Naive thymus-derived CD8-positive, alpha-beta T cell (primary cell): ENCODE results near the gene ANKRD2. TPM values are rescaled to one million over a fixed set of nuclear protein-coding genes. Genes with fewer than 3 reads are reported as not detected.
A peak's percentile ranks its signal among the peaks of the same experiment; 100 is the strongest.
"Not testable (repeated sequence)": the region's sequence is repeated elsewhere in the genome, so short reads cannot be mapped to it uniquely, and the experiment has no call there.

Experiments used
- ATAC-seq, 2 donors: fragments of 150-1000 bp; cut with Tn5 transposase in 1 of 2; sonication (Bioruptor Pico), chemical (Tn5 transposase) in 1 of 2; 1 replicate in 1 of 2; 2 replicates in 1 of 2; pipeline ENCODE4 v1.10.0; 2021; ENCODE audit warnings: mild to moderate bottlenecking in 2 of 2, moderate library complexity in 2 of 2
- POLR2A ChIA-PET: fragments of 350-600 bp; sonication (Branson Sonifier 250); formaldehyde crosslinking; loops from one replicate; lab custom pipeline; 2021; ENCODE audit warnings: antibody characterized with exemption; lab: Charles Lee
- DNase-seq, 10 donors: peaks; one replicate each; pipeline versions ENCODE4 v3.0.0 to v3.0.0-alpha.2; 2020 to 2022
- H3K27ac Mint-ChIP-seq, 10 donors: one replicate each; pipeline ENCODE4 v1.8.0; 2020 to 2022; ENCODE audit warnings: mild to moderate bottlenecking in 10 of 10, mixed read lengths in 10 of 10, moderate library complexity in 4 of 10, inconsistent platforms in 1 of 10
- H3K27me3 Mint-ChIP-seq, 5 donors: one replicate each; pipeline ENCODE4 v1.8.0; 2021 to 2022; ENCODE audit warnings: mixed read lengths in 5 of 5
- H3K36me3 Mint-ChIP-seq, 3 donors: one replicate each; pipeline ENCODE4 v1.8.0; 2020 to 2022; ENCODE audit warnings: mixed read lengths in 3 of 3, mild to moderate bottlenecking in 2 of 3, inconsistent platforms in 1 of 3
- H3K4me1 Mint-ChIP-seq, 4 donors: one replicate each; pipeline ENCODE4 v1.8.0; 2021 to 2022; ENCODE audit warnings: mixed read lengths in 4 of 4
- H3K4me3 Mint-ChIP-seq, 10 donors: one replicate each; pipeline ENCODE4 v1.8.0; 2020 to 2022; ENCODE audit warnings: mild to moderate bottlenecking in 10 of 10, mixed read lengths in 10 of 10, moderate library complexity in 6 of 10, inconsistent platforms in 1 of 10
- H3K9me3 Mint-ChIP-seq, 9 donors: one replicate each; pipeline ENCODE4 v1.8.0; 2020 to 2022; ENCODE audit warnings: mixed read lengths in 9 of 9, mild to moderate bottlenecking in 3 of 9, inconsistent platforms in 1 of 9, moderate library complexity in 1 of 9
- polyA plus RNA-seq, 3 donors: library from polyadenylated mRNA; unstranded; fragments of 300-500 nt; fragmentation: Illumina TruSeq; gene quantifications; one replicate each; pipeline ENCODE4 v1.2.3, GENCODE V29; 2021
- total RNA-seq, 8 experiments: library from RNA in 2 of 8; stranded (reverse) in 2 of 8; gene quantifications; one replicate each; pipeline ENCODE4 v1.2.3 and lab custom pipeline; 2021 to 2026

Gene ANKRD2
- not detected for total RNA-seq
- polyA plus RNA-seq: not detected
- 0 to 0.49 (median 0.08) reads per million in 6 experiments for total RNA-seq (lab: John Stamatoyannopoulos, UW)

- Mint-ChIP-seq H3K36me3 (peaks cover 0 to 4% (median 0%) of the 10 kb centered on the region in 3 donors), H3K27me3 (no peaks in the 10 kb centered on the region), H3K9me3 (no peaks in the 10 kb centered on the region), H3K4me1 (peaks cover 0 to 2% (median 0%) of the 10 kb centered on the region in 4 donors), H3K27ac (no peak within 1 kb of the TSS), H3K4me3 (no peak within 1 kb of the TSS)
- peak in 9 of 10 donors; percentile 9 to 71 (median 35) for DNase-seq
- POLR2A ChIA-PET: interaction anchor here (0.9 kb wide), 1 partner anchor 151 kb away, joined by 3 read pairs; no protein-coding TSS in a partner anchor
- peak; percentile 66 to 72 for ATAC-seq
These were observed at the start of gene ANKRD2 for GRCh38 chr10:97572214-97572989. Gene ANKRD2, plus strand, starts transcription at chr10:97572779. Its CDS starts 10 bp downstream, at chr10:97572789.

GRCh38 chr10:97522937-97523336 is 49.6 kb upstream of the ANKRD2 start:
- Mint-ChIP-seq H3K4me3 (no peak overlapping the region), H3K27ac (no peak overlapping the region), H3K4me1 (no peaks in the 10 kb centered on the region), H3K27me3 (peaks cover 2 to 8% (median 3%) of the 10 kb centered on the region in 5 donors), H3K9me3 (no peaks in the 10 kb centered on the region), H3K36me3 (no peaks in the 10 kb centered on the region)
- ATAC-seq: no peak
- no peak for DNase-seq
- POLR2A ChIA-PET: no interaction called here

- H3K9me3 Mint-ChIP-seq: peaks cover 0 to 3% (median 0%) of the 10 kb centered on the region in 9 donors
- no peaks in the 10 kb centered on the region for H3K4me1 Mint-ChIP-seq
- POLR2A ChIA-PET: no interaction called here
- H3K4me3 Mint-ChIP-seq: no peak overlapping the region
- H3K27ac Mint-ChIP-seq: peak overlapping the region in 1 of 10 donors; percentile 1
- H3K36me3 Mint-ChIP-seq: no peaks in the 10 kb centered on the region
- ATAC-seq (no peak), DNase-seq (no peak)
- H3K27me3 Mint-ChIP-seq: peaks cover 2 to 8% (median 3%) of the 10 kb centered on the region in 5 donors
These were observed 47.5 kb upstream of the ANKRD2 start for GRCh38 chr10:97525086-97525485.

- Mint-ChIP-seq H3K9me3 (peaks cover 0 to 3% (median 0%) of the 10 kb centered on the region in 9 donors), H3K27me3 (peaks cover 2 to 8% (median 3%) of the 10 kb centered on the region in 5 donors), H3K36me3 (no peaks in the 10 kb centered on the region), H3K4me1 (no peaks in the 10 kb centered on the region), H3K27ac (no peak overlapping the region), H3K4me3 (no peak overlapping the region)
- ATAC-seq: no peak
- DNase-seq: no peak
- POLR2A ChIA-PET: no interaction called here
These were observed 46.9 kb upstream of the ANKRD2 start for GRCh38 chr10:97525683-97526110.

GRCh38 chr10:97528876-97529275 is 43.7 kb upstream of the ANKRD2 start:
- H3K36me3 Mint-ChIP-seq, H3K4me1 Mint-ChIP-seq, DNase-seq, H3K27ac Mint-ChIP-seq, ATAC-seq, H3K27me3 Mint-ChIP-seq, H3K4me3 Mint-ChIP-seq, H3K9me3 Mint-ChIP-seq: not testable (repeated sequence)
- POLR2A ChIA-PET: interaction anchor here (0.7 kb wide), 1 partner anchor 172 kb away, joined by 3 read pairs; no protein-coding TSS in a partner anchor

- Mint-ChIP-seq H3K9me3 (peaks cover 0 to 3% (median 0%) of the 10 kb centered on the region in 9 donors), H3K36me3 (no peaks in the 10 kb centered on the region), H3K27me3 (no peaks in the 10 kb centered on the region), H3K4me3 (no peak overlapping the region), H3K4me1 (peaks cover 0 to 3% (median 0%) of the 10 kb centered on the region in 4 donors), H3K27ac (no peak overlapping the region)
- POLR2A ChIA-PET: interaction anchor here (0.7 kb wide), 1 partner anchor 173 kb away, joined by 3 read pairs; no protein-coding TSS in a partner anchor
- DNase-seq (no peak), ATAC-seq (no peak)
These were observed 42.7 kb upstream of the ANKRD2 start for GRCh38 chr10:97529685-97530465.

- Mint-ChIP-seq H3K9me3 (peaks cover 0 to 3% (median 0%) of the 10 kb centered on the region in 9 donors), H3K4me3 (no peak overlapping the region), H3K4me1 (peaks cover 0 to 3% (median 0%) of the 10 kb centered on the region in 4 donors), H3K27me3 (no peaks in the 10 kb centered on the region), H3K27ac (no peak overlapping the region), H3K36me3 (no peaks in the 10 kb centered on the region)
- DNase-seq (no peak), ATAC-seq (no peak)
- POLR2A ChIA-PET: no interaction called here
These were observed 41.1 kb upstream of the ANKRD2 start for GRCh38 chr10:97531401-97531986.

- ATAC-seq (no peak), DNase-seq (no peak)
- H3K27me3 Mint-ChIP-seq: no peaks in the 10 kb centered on the region
- peaks cover 0 to 3% (median 0%) of the 10 kb centered on the region in 4 donors for H3K4me1 Mint-ChIP-seq
- no peak overlapping the region for H3K27ac Mint-ChIP-seq
- POLR2A ChIA-PET: no interaction called here
- no peaks in the 10 kb centered on the region for H3K36me3 Mint-ChIP-seq
- peaks cover 0 to 3% (median 0%) of the 10 kb centered on the region in 9 donors for H3K9me3 Mint-ChIP-seq
- H3K4me3 Mint-ChIP-seq: no peak overlapping the region
These were observed 39.5 kb upstream of the ANKRD2 start for GRCh38 chr10:97532935-97533671.

GRCh38 chr10:97533888-97534287 is 38.7 kb upstream of the ANKRD2 start:
- Mint-ChIP-seq H3K9me3 (peaks cover 0 to 3% (median 0%) of the 10 kb centered on the region in 9 donors), H3K4me3 (no peak overlapping the region), H3K27me3 (no peaks in the 10 kb centered on the region), H3K4me1 (peaks cover 0 to 3% (median 0%) of the 10 kb centered on the region in 4 donors), H3K27ac (no peak overlapping the region), H3K36me3 (no peaks in the 10 kb centered on the region)
- POLR2A ChIA-PET: no interaction called here
- DNase-seq (no peak), ATAC-seq (no peak)

GRCh38 chr10:97534746-97535367 is 37.7 kb upstream of the ANKRD2 start:
- H3K4me3 Mint-ChIP-seq: no peak overlapping the region

GRCh38 chr10:97537186-97537869 is 35.3 kb upstream of the ANKRD2 start:
- DNase-seq (no peak), ATAC-seq (no peak)
- Mint-ChIP-seq H3K27ac (no peak overlapping the region), H3K36me3 (no peaks in the 10 kb centered on the region), H3K4me3 (no peak overlapping the region), H3K9me3 (no peaks in the 10 kb centered on the region), H3K4me1 (peaks cover 0 to 3% (median 0%) of the 10 kb centered on the region in 4 donors), H3K27me3 (no peaks in the 10 kb centered on the region)
- POLR2A ChIA-PET: no interaction called here

More at GRCh38 chr10:97534746-97535367, 37.7 kb upstream of the ANKRD2 start:
- Mint-ChIP-seq H3K27ac (no peak overlapping the region), H3K4me1 (peaks cover 0 to 3% (median 0%) of the 10 kb centered on the region in 4 donors), H3K27me3 (no peaks in the 10 kb centered on the region), H3K9me3 (peaks cover 0 to 1% (median 0%) of the 10 kb centered on the region in 9 donors), H3K36me3 (no peaks in the 10 kb centered on the region)
- POLR2A ChIA-PET: interaction anchor here (0.5 kb wide), 1 partner anchor 105 kb away, joined by 4 read pairs; no protein-coding TSS in a partner anchor
- ATAC-seq (peak in 1 of 2 donors; percentile 40), DNase-seq (no peak)
